CD4-positive, alpha-beta T cell treated with Interleukin-17A for 1 hour (primary cell): Measurements from ENCODE around the gene SKIL.

ENCODE experiments used
- DNase-seq: peaks from one replicate; pipeline ENCODE4 v3.0.0-alpha.2; 2020

SKIL gene

DNA sequence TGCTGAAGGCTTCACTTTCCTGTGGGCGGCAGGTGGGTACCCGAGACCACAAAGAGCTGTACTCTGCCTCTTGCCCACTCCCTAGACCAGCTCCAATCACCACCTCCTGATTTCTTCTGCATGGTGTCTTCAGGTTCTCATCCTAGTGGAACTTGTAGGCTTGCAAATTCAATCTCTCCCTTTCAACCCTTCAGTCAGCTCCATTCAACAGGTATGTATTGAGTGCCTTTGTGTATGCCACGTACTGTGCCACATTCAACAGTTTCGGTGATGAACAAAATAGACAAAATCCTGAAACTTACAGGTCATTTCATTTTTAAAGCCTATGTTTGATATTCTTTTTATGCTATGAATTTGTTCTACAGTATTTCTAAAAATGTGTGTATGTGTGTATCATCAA is 55.8 kb downstream of the SKIL start:
- no peak for DNase-seq

GRCh38 chr3:170414202-170414663 is 56.7 kb downstream of the SKIL start:
- peak; percentile 59 for DNase-seq

- DNase-seq: no peak
These were observed 59.6 kb downstream of the SKIL start for GRCh38 chr3:170417090-170417489.

GRCh38 chr3:170418422-170419398 is 61.2 kb downstream of the SKIL start, which contains the start of gene CLDN11:
CLDN11 (plus strand) TSS chr3:170418868; CDS start chr3:170419067, 199 bp downstream.
- no peak for DNase-seq

- no peak for DNase-seq
These were observed 62.1 kb downstream of the SKIL start for GRCh38 chr3:170419557-170420087.

DNA sequence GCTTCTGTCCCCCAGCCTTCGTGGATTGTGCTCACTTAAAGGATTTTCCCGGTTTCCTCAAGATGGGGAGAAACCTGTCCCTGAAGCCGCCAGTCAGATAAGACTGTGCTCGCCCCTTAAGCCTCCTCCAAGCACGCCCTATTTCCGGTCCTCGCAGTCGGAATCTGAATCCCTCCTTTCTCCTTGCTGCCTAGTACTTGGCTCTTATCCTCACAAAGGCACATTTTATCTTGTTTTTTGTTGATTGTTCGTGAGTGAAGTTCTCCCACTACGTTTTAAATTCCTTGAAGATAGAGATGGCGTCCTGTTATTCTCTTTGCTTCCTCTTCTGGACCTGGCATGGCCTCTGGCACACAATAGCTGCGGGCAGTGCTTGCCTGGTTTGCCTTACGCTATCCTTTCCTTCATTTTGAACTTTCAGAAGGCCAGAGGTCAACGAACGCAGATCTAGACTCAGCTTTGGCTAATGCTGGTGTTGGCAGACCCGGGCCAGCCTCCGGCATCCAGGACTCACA is 62.8 kb downstream of the SKIL start:
- DNase-seq: no peak

- DNase-seq: no peak
These were observed 63.7 kb downstream of the SKIL start for GRCh38 chr3:170421111-170421641.

GRCh38 chr3:170421758-170422157 is 64.2 kb downstream of the SKIL start:
- DNase-seq: no peak

GRCh38 chr3:170423001-170423615 is 65.6 kb downstream of the SKIL start:
- no peak for DNase-seq

DNA sequence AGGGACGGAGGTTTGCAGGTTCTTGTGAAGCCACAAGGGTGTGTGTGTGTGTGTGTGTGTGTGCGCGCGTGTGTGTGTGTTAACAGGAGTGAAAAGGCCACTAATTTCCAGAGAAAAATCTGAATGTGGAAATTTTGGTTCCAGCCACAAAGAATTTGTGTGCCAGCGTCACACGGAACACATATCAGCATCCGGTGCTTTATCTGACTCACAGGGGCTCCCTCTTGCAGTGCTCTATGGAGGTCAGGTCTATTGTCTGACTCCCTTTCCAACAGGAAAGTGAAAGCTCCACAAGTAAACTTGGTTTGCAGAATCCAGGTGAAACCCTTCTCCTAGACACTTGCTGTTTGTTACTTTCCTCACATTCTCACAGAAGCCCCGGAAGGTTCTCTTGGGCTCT is 67.4 kb downstream of the SKIL start:
- no peak for DNase-seq

DNA sequence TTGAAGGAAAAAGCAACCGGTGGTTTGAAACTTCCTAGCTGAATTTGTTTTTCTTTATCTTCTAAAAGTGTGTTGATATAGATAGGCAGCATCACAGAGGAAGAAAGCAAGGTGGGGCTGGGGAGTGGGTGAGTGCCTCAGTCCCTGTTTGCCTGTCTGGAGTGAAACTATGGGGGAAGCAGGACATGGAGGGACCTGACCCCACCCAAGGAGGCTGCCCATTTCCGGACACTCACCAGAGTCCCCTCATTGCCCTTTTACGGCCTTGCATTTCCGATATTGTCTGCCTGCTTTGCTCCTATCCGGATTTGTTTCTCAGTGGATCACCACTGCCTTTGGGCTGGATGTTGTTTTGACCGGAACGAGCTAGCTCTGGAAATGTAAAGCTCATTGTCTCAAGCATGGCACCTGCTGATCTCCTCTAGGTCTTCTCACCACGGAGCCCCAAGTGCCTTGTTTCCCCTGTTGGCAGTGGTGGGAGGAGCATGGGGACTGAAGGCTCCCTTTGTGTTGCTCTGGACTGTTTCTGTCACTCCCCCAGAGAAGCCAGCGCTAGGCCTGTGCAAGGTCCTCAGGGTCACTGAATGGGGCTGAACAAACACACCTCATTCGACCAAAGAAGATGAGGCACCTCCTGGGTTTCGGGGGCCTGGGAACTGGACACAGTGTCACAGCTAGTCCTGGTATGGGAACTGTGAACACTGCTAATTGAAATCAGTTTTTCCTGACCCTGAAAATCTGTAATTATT is 68.2 kb downstream of the SKIL start:
- no peak for DNase-seq

- DNase-seq: no peak
These were observed 68.8 kb downstream of the SKIL start for GRCh38 chr3:170426240-170426797.

- DNase-seq: no peak
These were observed 70.6 kb downstream of the SKIL start for GRCh38 chr3:170428095-170428494.

- no peak for DNase-seq
These were observed 71.5 kb downstream of the SKIL start for GRCh38 chr3:170429050-170429449.

GRCh38 chr3:170431054-170431453 is 73.5 kb downstream of the SKIL start:
- DNase-seq: no peak

DNA sequence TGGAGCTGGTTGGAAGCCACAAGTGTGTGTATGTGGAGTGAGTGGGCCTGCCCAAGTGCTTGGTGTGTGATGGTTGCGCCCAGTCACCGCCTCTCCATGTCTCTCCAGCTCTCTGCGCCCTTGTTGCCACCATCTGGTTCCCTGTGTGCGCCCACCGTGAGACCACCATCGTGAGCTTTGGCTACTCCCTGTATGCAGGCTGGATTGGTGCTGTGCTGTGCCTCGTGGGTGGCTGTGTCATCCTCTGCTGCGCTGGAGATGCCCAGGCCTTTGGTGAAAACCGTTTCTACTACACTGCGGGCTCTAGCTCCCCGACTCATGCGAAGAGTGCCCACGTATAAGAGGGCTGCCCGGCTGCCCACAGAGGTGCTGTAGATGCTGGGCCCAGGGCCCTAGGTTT is 74.9 kb downstream of the SKIL start:
- DNase-seq: no peak

GRCh38 chr3:170436697-170437096 is 79.2 kb downstream of the SKIL start:
- DNase-seq: no peak

DNA sequence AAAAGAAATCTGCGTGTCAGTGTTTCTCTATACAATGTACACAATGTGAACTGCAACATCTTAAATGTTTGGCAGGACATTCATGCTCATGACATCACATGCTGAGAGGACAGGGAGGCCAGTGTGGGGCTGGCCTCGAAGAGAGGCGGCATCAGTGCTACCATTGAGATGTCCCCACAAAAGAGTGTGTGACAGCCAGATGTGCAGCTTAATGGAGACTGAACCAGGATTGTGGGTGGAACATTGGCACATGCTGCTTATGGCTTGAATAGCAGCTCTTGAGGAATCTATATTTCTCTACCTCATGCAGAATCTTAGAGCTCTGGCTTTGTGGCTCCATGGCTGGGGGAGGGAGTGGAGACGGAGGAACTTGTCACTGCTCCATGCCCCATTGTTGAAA is 79.7 kb downstream of the SKIL start:
- no peak for DNase-seq

DNA sequence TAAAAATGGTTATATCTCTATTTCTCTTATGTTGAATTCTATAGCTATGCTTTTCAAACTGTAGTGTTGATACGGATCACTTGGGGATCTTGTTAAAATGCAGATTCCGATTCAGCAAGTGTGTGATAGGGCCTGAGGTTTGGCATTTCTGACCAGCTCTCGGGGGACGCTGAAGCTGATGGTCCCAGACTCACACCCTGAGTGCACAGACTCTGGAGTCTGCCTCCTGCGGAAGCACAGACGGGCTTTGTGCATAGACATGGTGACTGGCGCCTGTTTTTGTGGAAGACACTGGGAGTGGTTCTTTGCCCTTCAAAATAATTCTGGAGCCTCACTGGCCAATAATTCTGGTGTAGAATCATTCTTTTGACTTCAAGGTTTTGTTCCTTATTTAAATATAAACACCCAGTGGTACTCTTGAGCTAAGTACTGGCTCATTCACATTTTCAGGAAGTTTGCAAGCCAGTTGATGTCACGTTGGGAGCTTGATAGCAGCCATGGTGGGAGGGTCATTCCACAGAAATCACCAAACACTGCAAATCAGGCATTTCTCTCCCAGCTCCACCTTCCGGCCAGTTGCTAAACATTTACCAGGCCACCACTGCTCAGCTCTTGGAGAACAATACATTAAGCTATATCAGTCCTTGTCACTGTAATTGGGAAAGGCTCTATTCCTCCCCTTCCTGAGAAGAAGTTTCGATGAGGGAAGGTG is 80.3 kb downstream of the SKIL start:
- no peak for DNase-seq

- no peak for DNase-seq
These were observed 81.3 kb downstream of the SKIL start for GRCh38 chr3:170438836-170439235.

DNA sequence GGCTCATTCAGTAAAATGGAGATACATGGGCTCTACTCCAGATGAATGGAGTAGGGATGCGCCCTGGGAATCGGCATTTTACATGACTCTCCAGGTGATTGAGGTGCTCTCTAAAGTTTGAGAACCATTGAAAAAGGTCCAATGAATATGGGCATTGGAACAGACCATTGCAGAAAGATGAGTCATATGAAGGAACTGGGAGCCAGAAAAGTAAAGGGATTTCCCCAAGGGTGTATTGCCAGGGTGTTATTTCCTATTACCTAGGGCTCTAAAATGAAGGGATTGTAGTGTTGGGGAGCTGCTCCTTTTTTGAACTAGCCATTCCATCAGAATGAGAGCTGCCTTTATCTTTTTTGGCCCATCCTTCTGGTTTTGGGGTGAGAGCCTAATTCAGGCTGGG is 82.8 kb downstream of the SKIL start:
- no peak for DNase-seq

- DNase-seq: no peak
These were observed 83.9 kb downstream of the SKIL start for GRCh38 chr3:170441412-170441811.
